HG03558 (cell line): ENCODE data around the gene ZDHHC19.
"Not testable (repeated sequence)": the region's sequence is repeated elsewhere in the genome, so short reads cannot be mapped to it uniquely, and the experiment has no call there.

Experiments used
- ATAC-seq: cut with Tn5 transposase; IDR thresholded peaks from one replicate; pipeline ENCODE4 v1.9.1; 2021; ENCODE audit warnings: moderate number of reproducible peaks; ENCODE audit not compliant: unreplicated experiment; ENCODE audit errors: extremely low read depth

The ZDHHC19 gene, protein sequence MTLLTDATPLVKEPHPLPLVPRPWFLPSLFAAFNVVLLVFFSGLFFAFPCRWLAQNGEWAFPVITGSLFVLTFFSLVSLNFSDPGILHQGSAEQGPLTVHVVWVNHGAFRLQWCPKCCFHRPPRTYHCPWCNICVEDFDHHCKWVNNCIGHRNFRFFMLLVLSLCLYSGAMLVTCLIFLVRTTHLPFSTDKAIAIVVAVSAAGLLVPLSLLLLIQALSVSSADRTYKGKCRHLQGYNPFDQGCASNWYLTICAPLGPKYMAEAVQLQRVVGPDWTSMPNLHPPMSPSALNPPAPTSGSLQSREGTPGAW

DNA sequence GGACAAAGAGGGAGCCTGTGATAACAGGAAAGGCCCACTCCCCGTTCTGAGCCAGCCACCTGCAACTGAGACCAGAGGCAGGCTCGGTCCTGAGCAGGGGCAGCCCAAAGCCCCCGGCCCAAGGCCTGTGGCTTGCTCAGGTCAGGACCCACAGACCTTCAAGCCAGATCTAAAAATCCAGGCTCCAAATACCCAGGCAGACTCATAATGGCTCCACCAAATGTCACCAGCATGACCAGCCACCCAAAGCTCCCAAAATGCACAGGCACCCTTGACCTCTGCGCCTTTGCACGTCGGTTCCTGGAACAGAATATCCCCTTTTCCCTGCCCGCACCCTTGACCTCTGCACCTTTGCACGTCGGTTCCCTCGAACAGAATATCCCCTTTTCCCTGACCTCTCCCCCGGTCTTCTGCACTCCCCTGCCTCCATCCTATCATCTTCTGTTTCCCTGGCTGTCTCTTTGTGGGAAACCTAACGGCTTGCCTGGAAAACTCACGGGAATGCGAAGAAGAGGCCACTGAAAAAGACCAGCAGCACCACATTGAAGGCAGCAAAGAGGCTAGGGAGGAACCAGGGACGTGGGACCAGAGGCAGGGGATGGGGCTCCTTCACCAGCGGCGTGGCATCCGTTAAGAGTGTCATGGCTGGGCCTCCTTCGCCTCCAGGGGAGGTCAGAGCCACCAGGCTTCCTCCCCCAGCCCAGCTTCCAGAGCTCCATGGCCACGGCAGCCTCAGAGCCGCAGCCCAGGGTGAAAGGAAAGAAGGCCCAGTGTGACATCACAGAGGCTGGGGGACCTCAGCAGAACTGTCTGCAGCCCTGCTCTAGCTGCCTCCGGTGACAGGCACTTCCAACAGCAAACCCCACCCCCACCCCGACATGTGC lies at the start of gene ZDHHC19:
Gene ZDHHC19 (minus strand): TSS at position 728 of the 884 bp plus-strand sequence. CDS start 85 bp downstream, at position 643.
- ATAC-seq = no peak

DNA sequence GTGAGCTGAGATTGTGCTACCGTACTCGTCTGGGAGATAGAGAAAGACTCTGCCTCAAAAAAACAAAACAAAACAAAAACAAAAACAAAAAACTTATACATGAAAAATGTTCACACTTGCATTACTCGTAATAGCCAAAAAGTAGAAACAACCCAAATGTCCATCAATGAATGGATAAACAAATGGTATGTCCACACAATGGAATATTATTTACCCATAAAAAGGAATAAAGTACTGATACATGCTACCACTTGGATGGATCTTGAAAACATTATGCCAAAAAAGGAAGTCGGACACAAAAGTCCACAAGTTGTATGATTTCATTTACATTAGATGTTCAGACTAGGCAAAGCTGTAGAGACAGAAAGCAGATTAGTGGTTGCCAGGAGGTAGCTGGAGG lies 49.6 kb upstream of the ZDHHC19 start:
- ATAC-seq = no peak

DNA sequence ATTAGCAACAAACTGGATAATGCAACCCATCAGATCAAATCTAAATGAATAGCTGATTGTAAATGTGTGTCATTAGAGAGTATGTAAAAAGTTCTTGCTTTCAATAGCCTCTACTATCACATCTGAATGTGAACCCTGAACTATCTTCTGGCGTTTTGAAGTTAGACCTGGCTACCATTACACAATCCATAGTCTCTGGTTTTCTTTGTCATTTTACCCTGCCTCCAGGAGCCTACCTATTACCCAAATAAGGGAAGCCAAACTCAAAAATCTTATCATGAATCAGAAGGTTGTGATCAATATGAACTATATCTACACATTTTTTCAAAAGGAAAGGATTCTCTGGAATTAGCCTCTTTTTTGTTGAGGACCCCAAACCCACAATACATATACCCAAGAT lies 44.6 kb upstream of the ZDHHC19 start:
- no peak for ATAC-seq

DNA sequence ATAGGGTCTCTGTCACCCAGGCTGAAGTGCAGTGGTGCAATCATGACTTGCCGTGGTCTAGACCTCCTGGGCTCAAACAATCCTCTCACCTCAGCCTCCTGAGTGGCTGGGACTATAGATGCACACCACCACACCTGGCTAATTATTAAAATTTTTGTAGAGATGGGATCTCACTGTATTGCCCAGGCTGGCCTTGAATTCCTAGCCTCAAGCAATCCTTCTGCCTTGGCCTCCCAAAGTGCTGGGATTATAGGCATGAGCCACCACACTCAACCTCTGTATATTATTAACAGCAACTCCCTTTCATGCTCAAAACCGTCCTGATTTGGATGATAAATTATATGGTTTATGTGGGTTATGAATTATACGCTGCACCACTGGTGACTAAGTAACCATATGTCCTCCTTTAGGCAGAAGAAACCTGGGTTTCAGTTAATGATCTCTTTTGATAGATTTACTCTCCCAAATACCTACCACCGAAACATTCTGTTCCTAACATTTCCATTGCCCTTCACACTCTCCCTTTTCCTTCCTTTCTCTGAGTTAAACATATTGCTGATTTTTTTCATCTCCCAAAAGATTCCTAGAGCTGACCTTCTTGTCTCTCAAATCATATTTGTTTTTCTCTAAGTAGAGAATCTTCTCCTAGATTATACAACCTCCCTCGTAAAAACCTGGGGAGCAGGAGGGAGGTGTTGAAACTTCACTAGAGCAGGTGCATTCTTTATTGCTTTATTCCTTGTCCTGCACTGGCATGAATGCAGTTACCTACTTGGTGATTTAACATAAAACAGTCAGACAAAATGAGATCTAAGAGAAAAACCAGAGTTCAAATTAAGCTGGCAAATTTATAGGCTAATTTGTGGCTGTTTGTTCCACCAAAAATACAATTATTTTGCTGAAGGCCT lies 43.4 kb upstream of the ZDHHC19 start:
- no peak for ATAC-seq

DNA sequence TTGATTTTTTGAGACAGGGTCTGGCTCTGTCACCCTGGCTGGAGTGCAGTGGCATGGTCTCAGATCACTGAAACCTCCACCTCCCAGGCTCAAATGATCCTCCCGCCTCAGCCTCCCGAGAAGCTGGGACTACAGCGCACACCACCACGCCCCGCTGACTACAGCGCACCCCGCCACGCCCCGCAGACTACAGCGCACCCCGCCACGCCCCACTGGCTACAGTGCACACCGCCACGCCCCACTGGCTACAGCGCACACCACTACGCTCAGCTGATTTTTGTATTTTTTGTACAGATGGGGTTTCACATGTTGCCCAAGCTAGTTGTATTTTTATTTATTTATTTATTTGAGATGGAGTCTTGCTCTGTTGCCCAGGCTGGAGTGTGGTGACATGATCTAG lies 40.7 kb upstream of the ZDHHC19 start:
- ATAC-seq = no peak

DNA sequence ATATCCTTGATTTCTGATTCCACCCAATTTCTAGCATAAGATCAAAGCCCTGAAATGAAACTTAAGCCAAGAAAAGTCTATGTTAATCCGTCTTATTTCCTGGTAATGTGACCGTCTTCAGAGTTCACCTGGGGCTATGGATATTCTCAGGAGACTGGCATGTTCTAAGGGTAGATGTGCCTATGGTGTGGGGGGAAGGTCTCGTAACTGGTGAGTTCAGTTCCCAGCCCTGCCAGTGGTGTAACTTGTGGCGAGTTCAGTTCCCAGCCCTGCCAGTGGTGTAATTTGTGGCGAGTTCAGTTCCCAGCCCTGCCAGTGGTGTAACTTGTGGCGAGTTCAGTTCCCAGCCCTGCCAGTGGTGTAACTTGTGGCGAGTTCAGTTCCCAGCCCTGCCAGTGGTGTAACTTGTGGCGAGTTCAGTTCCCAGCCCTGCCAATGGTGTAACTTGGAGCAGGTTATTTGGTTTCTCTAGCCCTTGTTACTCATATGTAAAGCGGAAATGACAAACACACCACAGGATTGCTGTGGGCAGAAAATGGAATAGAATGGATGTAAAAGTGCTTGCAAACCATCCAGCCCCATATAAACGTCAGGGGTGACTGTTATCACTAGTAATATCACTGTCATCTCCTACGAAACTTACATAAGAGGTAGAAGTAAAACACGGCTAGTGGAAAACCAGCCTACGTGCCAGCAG lies 35.6 kb upstream of the ZDHHC19 start:
- ATAC-seq = no peak

DNA sequence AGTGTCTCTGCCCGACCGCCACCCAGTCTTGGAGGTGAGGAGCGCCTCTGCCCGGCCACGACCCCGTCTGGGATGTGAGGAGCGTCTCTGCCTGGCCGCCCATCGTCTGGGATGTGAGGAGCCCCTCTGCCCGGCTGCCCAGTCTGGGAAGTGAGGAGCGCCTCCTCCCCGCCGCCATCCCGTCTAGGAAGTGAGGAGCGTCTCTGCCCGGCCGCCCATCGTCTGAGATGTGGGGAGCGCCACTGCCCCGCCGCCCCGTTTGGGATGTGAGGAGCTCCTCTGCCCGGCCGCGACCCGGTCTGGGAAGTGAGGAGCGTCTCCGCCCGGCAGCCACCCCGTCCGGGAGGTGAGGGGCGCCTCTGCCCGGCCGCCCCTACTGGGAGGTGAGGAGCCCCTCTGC lies 33.0 kb upstream of the ZDHHC19 start:
- not testable (repeated sequence) for ATAC-seq

DNA sequence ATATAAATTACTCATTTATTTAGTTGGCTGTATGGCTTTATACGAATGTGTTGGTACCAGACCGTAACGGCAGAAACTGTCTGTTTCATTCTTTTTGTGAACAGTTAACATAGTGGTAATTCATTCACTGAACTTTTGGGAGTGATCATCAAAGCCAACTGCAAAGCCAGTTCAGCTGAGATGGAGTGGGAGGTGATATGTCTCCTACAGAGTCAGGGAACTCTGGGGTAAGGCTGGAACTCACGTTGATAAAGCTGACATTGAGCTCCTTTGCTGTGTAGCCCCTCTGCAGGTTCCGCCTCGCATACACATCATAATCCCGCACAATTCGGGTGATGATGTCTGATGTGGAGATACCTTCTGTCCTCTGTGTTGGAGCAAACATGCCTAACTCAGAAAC lies 30.5 kb upstream of the ZDHHC19 start:
- no peak for ATAC-seq

DNA sequence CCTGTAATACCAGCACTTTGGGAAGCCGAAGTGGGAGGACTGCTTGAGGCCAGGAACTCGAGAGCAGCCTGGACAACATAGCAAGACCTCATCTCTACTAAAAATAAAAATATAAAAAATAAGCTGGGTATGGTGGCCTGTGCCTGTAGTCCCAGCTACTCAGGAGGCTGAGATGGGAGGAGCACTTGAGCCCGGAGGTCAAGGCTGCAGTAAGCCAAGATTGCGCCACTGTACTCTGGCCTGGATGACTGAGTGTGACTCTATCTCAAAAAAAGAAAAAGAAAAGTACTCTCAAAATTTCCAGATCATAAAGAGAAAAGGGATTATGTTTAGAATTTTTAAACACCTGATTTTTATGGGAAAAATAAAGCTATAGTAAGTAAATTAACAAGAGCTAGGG lies 29.2 kb upstream of the ZDHHC19 start:
- no peak for ATAC-seq

DNA sequence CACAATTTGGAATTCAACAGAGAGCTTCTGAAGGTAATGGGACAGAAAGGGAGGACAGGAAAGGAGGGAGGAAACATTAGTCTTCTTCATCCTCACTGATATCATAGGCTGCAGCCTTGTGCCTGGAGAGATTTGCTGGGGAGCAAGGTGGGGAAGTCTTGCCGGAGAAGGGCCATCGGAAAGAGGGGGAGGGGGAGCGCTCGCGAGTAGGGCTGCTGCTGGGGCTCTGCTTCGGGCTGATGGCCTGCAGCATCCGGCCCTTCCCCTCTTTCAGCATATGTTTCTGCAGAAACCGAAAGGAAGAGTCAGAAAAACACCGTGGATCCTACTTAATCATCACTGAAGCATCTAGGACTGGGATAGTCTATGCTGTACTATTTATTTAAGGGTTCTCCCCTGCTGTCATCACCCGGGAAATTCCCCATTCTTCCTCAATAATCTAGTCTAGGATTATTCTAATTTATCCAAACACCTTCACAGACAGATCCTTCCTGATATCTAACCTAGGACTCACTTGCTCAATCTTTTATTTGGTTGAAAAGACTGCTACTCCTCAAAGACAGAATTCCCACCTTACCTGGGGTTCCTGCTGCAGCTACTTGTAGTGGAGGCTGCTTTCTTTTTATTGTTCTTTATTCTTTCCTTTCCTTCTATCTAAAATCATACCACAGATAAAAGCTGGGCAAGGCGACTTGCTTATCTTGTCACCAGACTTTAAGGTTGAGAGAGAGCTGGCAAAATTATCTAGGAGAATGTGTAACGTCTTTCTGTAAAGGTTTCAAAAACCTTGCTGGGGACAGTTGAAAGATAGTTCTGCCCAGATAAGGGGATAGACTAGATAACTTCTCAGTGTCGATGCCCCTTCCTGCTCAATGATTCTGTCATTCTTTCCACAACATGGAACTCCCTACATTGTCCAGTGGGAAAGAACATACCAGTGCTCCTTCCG lies 27.7 kb upstream of the ZDHHC19 start:
- ATAC-seq = no peak

DNA sequence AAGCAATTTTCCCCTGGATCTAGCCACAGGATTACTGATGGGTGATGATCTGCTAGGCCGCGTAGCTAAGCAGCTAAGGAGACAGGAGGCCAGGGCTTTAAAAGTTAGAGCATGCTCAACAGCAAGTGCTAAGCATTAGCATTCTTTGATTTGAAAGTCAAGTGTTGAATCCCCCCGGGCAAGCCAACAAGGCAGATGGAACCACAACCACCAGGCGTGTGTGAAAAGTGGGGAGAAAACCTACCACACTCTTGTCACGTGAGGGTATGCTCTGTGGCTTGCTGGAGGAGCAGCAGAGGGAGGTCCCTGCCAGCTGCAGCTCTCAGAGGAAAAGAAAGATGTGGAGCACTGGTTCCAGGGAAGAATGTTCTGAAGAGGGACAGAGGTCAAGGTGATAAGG lies 26.0 kb upstream of the ZDHHC19 start:
- no peak for ATAC-seq

DNA sequence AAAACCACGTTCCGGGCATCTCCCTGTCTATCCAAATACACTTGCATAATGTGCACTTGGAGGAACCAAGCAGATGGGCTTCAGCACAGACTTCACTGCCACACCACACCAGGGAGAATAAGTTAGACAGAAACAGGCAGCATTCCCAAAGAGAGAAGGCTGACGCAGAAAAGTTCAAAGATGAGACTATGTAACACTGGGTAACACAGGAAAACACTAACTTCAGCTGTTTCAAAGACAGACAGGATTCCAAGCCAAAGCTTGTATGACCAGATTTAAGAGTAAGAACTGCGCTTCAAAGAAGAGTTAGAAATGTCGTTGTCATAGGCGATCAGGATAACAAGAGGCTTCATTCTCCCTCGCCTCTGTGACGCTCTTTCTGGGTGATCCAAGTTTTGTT lies 25.0 kb upstream of the ZDHHC19 start:
- ATAC-seq = no peak

DNA sequence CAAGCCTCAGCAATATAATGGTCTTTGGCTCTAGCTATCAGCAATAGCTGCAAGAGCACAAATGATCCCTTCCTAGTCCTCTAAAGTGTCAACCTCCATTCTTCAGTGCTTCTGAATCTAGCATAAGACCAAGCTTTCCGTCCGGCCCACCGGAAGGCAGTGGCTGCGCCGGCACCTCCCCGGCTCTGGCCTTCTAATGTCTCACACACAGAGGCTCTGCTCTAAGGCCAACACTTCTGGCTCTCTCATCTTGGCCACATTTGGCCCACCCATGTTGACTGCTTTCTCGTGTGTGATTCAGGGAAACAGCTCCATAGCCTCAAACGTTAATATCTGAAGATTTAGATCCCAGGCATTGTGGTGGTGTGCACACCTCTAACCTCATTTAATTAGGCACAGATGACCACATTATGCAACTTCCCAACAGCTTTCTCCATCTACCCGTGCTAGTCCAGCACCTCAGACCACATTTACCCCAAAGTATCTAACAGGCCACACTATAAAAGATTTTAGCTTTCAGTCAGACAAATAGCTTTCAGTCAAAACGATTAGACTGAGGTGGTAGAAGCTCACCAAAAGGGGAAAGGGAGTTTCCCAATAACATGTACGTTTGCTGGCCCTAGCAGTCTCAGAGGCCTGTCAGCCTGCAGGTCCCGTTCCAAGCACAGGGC lies 24.4 kb upstream of the ZDHHC19 start:
- ATAC-seq = no peak

DNA sequence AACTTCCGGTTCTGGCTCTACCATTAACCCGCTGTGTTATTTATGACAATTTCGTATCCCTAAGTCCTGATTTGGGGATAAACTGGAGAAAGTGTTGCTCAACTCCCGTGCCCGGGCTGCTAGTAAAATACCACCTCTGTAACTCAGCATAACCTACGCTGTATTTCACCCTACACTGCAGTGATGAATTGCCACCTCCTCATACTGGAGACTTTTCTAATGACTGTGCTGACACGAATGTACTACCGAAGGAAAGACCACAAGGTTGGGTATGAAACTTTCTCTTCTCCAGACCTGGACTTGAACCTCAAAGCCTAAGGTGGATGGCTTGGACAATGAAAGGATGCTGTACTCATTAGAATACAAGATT lies 21.7 kb upstream of the ZDHHC19 start:
- no peak for ATAC-seq

DNA sequence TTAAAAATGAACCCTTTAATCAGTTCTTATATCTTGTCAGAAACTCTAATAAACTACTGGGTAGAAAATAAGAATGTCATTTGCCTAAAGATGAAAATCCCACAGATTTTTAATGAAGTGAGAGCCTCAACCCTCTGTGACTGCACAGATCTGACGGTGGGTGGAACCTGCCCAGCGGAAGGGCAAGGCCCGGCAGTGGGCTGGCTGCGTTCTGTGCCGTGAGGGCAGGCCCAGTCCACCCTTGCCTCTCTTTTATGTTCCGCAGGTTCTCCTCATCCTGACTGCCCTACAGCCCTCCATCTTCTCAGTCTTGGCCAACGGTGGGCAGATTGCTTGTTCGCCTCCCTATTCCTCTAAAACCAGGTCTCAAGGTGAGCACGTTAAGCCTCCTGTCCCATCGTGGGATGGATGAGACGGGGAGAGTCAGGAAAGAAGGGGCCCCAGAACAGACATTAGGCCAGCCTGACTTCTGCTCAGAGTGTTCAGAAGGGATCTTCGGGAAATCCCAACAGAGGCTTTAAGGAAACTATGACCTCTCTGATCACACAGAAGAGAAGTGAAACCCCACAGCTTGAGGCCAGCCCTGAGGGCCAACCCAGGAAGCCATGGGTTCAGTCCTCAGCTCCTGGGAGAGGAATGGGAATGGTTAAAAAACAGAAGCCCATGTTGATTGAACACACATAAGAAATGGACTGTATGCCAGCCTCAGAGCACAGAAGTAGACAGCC lies 21.1 kb upstream of the ZDHHC19 start:
- ATAC-seq = no peak

DNA sequence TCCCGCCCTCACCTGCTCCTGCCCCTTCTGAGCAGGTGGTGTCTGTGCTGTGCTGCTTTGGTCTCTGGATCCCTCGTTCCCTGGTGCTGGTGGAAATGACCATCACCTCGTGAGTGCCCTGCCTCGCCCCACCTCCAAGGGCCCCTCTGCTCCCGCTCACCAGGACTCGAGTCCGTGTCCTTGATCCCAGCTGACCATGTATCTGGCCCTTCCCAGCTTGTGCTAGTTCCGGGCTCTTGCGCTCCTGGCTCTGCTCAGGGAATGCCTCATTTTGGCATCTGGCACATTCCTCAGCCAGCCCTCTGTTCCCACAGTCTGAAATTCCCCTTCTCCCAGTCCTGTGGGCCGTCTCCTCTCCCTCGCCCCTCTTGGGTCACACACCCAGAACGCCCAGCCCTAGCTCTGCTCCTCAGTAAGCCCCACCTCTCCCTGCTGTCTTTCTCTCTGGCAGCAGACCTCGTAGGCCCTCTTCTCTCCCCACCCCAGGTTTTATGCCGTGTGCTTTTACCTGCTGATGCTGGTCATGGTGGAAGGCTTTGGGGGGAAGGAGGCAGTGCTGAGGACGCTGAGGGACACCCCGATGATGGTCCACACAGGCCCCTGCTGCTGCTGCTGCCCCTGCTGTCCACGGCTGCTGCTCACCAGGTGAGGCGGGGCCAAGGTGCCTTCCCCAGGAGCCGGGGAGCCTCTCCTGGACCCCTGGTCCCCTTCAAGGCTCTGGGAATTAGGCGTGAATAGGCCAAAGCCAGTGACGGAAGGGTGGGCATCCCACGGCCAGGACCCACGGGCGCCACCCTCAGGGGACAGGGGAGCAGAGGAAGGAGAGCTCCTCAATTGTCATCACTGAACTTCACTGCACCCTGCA lies 16.7 kb upstream of the ZDHHC19 start:
- no peak for ATAC-seq

DNA sequence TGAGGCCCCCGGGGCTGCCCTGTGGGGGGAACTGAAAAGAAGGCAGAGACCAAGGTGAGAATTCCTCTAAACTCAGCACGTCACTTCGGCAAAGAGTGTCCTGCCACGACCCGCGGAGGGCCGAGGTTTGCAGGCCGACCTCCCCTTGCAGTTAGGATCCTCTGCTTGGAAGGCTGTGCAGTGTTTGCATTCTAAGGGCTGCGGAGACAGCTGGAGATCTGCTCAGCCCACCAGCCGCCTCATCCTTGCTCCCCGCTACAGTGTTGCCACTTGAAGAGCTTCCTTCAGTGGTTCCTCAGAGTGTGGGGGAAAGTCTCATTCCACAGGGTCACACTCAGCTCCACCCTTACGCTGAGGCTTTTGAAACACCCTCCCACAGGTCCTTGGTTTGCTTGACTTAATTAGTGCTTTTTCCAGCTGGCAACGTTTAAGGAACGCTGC lies 15.9 kb upstream of the ZDHHC19 start:
- no peak for ATAC-seq
